Vein endothelial cell (primary cell): ENCODE data around the gene TGFB1I1. TPM values are rescaled to one million over a fixed set of nuclear protein-coding genes. Genes with fewer than 3 reads are reported as not detected.

Experiments used
- total RNA-seq: library from RNA; depleted of rRNA; stranded (reverse); fragments of >200 nt; gene quantifications from 2 replicates; pipeline ENCODE4 v1.2.3, GENCODE V29; 2012

Gene TGFB1I1
- 57.3 and 108 TPM in 2 replicates for total RNA-seq

GRCh38 chr16:31471875-31472708, at the start of gene TGFB1I1:
Gene TGFB1I1 (plus strand): TSS chr16:31472152. CDS start chr16:31472189, 37 bp downstream.

GRCh38 chr16:31428279-31428597, 43.7 kb upstream of the TGFB1I1 start, which contains the start of gene COX6A2:
Gene COX6A2 (minus strand): TSS chr16:31428360. CDS start chr16:31428325, 35 bp downstream.

GRCh38 chr16:31458844-31459686, 12.9 kb upstream of the TGFB1I1 start, which contains the start of gene ARMC5:
Gene ARMC5 (plus strand): TSS chr16:31459501. CDS start chr16:31459525, 24 bp downstream.

GRCh38 chr16:31483081-31483480, 11.1 kb downstream of the TGFB1I1 start, which contains the start of gene SLC5A2:
Gene SLC5A2 (plus strand): TSS chr16:31483123. CDS start chr16:31483137, 14 bp downstream.

GRCh38 chr16:31507929-31508705, 36.2 kb downstream of the TGFB1I1 start, which contains the start of gene RUSF1:
Gene RUSF1 (minus strand): TSS chr16:31508391. CDS start chr16:31508373, 18 bp downstream.

Other genes with a start within 250 kb of the TGFB1I1 start
- gene ITGAM, start 212.2 kb upstream of the TGFB1I1 start, total RNA-seq, result not detected in 2 replicates
- gene ITGAX, start 117.0 kb upstream of the TGFB1I1 start, total RNA-seq, result 0.65 and 1.1 TPM in 2 replicates
- gene ITGAD, start 78.8 kb upstream of the TGFB1I1 start, total RNA-seq, result not detected in 2 replicates
- gene COX6A2, start 43.8 kb upstream of the TGFB1I1 start, total RNA-seq, result not detected in 2 replicates
- gene ZNF843, start 29.4 kb upstream of the TGFB1I1 start, total RNA-seq, result 0.19 and 0.98 TPM in 2 replicates
- 22.8 and 27.1 TPM in 2 replicates for gene ARMC5, start 12.7 kb upstream of the TGFB1I1 start, total RNA-seq
- 0.10 TPM in 1 of 2 replicates, not detected in the other for gene SLC5A2, start 11.0 kb downstream of the TGFB1I1 start, total RNA-seq
- 32.6 and 49.3 TPM in 2 replicates for gene RUSF1, start 36.2 kb downstream of the TGFB1I1 start, total RNA-seq
- gene AHSP, start 55.7 kb downstream of the TGFB1I1 start, total RNA-seq, result not detected in 2 replicates